Sigmoid colon (tissue), 4 donors: ENCODE measurements around the gene GHDC.

ENCODE experiments used
- EP300 ChIP-seq, 4 donors: sonication (generic); formaldehyde crosslinking; IDR thresholded peaks; one replicate each; pipeline ENCODE4 v1.6.1; 2017; ENCODE audit warnings: antibody characterized with exemption in 4 of 4
- POLR2A ChIP-seq, 2 donors: fragments of 450-650 bp; IDR thresholded peaks; one replicate each; pipeline ENCODE4 v1.6.1; 2016; ENCODE audit warnings: antibody characterized with exemption in 2 of 2, mild to moderate bottlenecking in 2 of 2, moderate library complexity in 2 of 2
- POLR2AphosphoS5 ChIP-seq, 4 donors: sonication (generic); formaldehyde crosslinking; IDR thresholded peaks; one replicate each; pipeline ENCODE4 v1.6.1; 2017; ENCODE audit warnings: antibody characterized with exemption in 4 of 4
- TF ChIP-seq, protein P1 (sequence below), 4 experiments: fragments of 450-650 bp in 3 of 4; fragments of 200-600 bp in 1 of 4; IDR thresholded peaks; one replicate each; pipeline ENCODE4 v1.5.1; 2016 to 2019; ENCODE audit warnings: antibody characterized with exemption in 4 of 4, mild to moderate bottlenecking in 3 of 4, moderate library complexity in 2 of 4

DNA sequence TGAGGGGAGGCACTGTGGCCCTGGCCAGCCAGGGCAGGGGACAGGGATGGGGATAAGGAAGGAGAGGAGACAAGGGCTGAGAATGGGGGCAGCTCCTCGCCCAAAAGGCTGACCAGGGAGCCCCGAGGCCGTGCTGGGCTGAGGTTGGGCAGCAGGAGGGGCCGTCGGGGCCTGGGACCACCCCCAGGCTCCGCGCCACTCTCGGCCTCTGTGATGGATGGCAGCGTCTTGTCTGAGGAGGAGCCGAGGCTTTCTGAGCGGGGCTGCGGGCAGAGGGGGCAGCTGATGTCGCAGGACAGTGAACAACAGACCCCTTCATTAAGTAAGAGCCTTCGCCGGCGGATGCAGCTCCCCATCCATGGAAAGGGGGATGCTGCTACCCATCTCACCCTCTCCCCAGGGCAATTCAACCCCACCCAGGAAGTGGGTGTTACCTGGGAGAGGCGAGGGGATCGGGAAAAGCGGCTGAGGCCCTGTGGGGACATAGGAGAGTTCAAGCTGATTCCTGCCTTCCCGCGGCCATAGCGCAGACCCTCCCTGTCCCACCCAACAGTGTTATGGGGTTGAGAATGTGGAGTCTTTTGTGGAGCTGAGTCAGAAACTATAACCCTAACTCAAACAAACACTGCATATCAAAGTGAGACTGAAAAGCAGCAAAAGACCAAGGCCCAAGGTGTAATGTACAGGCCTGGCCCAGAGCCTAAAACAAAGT lies 30.4 kb downstream of the GHDC start:
- TF ChIP-seq, protein P1, sequence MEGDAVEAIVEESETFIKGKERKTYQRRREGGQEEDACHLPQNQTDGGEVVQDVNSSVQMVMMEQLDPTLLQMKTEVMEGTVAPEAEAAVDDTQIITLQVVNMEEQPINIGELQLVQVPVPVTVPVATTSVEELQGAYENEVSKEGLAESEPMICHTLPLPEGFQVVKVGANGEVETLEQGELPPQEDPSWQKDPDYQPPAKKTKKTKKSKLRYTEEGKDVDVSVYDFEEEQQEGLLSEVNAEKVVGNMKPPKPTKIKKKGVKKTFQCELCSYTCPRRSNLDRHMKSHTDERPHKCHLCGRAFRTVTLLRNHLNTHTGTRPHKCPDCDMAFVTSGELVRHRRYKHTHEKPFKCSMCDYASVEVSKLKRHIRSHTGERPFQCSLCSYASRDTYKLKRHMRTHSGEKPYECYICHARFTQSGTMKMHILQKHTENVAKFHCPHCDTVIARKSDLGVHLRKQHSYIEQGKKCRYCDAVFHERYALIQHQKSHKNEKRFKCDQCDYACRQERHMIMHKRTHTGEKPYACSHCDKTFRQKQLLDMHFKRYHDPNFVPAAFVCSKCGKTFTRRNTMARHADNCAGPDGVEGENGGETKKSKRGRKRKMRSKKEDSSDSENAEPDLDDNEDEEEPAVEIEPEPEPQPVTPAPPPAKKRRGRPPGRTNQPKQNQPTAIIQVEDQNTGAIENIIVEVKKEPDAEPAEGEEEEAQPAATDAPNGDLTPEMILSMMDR (IDR thresholded peaks at IDR 0.05): no peak
- TF ChIP-seq POLR2A (IDR thresholded peaks at IDR 0.05): no peak
- TF ChIP-seq POLR2AphosphoS5 (IDR thresholded peaks at IDR 0.05): no peak
- no peak for TF ChIP-seq EP300 (IDR thresholded peaks at IDR 0.05)
